DOHH2 (cell line): ENCODE data around the gene PRDM2.

Experiments
- EZH2phosphoT487 ChIP-seq: fragments of 200-600 bp; sonication (generic); IDR thresholded peaks from 2 replicates; pipeline ENCODE4 v1.6.1; 2017; ENCODE audit warnings: borderline replicate concordance, mild to moderate bottlenecking, antibody characterized with exemption, low read length, moderate library complexity, mixed read lengths
- TF ChIP-seq, protein P1 (sequence below): fragments of 200-600 bp; sonication (generic); IDR thresholded peaks from one replicate; pipeline ENCODE4 v1.5.1; 2014; ENCODE audit warnings: antibody characterized with exemption, mild to moderate bottlenecking, low read depth, low read length; ENCODE audit not compliant: poor library complexity, severe bottlenecking

DNA sequence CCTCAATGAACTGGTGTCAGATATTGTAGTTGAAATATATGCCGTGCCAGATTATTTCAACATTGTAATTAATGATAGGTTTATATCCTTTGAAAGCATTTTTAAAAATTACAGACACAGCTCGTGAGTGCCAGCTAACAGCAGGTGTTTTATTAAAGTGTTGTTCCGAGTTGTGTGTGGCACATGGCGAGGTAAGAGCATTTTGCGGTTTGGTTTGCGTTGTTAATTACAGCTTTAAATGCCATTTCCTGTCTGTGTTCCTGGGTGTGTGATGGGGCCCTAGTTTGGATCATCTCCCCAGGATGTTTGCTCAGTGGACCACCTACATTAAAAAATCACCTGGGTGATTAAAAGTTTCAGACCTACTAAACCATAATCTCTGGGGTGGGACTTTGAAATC, 97.4 kb downstream of the PRDM2 start:
- TF ChIP-seq, protein P1, sequence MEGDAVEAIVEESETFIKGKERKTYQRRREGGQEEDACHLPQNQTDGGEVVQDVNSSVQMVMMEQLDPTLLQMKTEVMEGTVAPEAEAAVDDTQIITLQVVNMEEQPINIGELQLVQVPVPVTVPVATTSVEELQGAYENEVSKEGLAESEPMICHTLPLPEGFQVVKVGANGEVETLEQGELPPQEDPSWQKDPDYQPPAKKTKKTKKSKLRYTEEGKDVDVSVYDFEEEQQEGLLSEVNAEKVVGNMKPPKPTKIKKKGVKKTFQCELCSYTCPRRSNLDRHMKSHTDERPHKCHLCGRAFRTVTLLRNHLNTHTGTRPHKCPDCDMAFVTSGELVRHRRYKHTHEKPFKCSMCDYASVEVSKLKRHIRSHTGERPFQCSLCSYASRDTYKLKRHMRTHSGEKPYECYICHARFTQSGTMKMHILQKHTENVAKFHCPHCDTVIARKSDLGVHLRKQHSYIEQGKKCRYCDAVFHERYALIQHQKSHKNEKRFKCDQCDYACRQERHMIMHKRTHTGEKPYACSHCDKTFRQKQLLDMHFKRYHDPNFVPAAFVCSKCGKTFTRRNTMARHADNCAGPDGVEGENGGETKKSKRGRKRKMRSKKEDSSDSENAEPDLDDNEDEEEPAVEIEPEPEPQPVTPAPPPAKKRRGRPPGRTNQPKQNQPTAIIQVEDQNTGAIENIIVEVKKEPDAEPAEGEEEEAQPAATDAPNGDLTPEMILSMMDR: no peak
- TF ChIP-seq EZH2phosphoT487: no peak
